K562 (cell line): ENCODE measurements around the gene PTPRF. TPM values are rescaled to one million over a fixed set of nuclear protein-coding genes. Genes with fewer than 3 reads are reported as not detected.

Source experiments
- ATAC-seq: fragments of 200-7000 bp; cut with Tn5 transposase; 3 replicates; pipeline ENCODE4 v1.9.1; 2020; ENCODE audit warnings: moderate library complexity
- BruUV-seq: library from RNA; stranded (reverse); fragments of 400-500 nt; replicated peaks from 2 replicates; lab custom pipeline; 2021; lab: Mats Ljungman, UMichigan
- CTCF ChIA-PET: fragments of 300-600 bp; formaldehyde crosslinking; extraction: SDS; loops from one replicate; lab custom pipeline; 2021; ENCODE audit warnings: low intra/inter-chr PET ratio; lab: Yijun Ruan, JAX
- POLR2A ChIA-PET: fragments of 300-600, 350-650 bp; sonication (Branson Sonifier 250); formaldehyde crosslinking; extraction: SDS; loops from one replicate; lab custom pipeline; 2021; ENCODE audit warnings: antibody characterized with exemption, inconsistent platforms; lab: Yijun Ruan, JAX
- DNase-seq, 4 experiments: peaks; one replicate each; pipeline versions ENCODE4 v3.0.0 to v3.0.0-alpha.2; 2011 to 2018; ENCODE audit warnings: low spot score in 3 of 4, mixed read lengths in 3 of 4; ENCODE audit errors: extremely low read depth in 1 of 4
- FAIRE-seq: peaks from 2 replicates; lab custom pipeline; 2011; peaks lifted over from hg19 to GRCh38; lab: Jason Lieb, UNC
- H2AFZ ChIP-seq: 2 replicates; pipeline ENCODE4 v1.6.0; 2011; ENCODE audit warnings: low read depth, low read length, control low read depth, inconsistent platforms
- H3K27ac ChIP-seq: fragments of 200-600 bp; 3 replicates; pipeline ENCODE4 v1.8.0; 2011; ENCODE audit warnings: low read depth, mild to moderate bottlenecking, control low read depth, inconsistent platforms, low read length, moderate library complexity, mixed read lengths; ENCODE audit errors: extremely low read depth
- H3K27me3 ChIP-seq, 2 experiments: fragments of 300-600 bp in 1 of 2; 2 replicates in 1 of 2; 3 replicates in 1 of 2; pipeline versions ENCODE4 v1.6.0 to v1.8.0; 2011; ENCODE audit warnings: inconsistent platforms in 2 of 2, low read length in 2 of 2, mild to moderate bottlenecking in 1 of 2, mixed read lengths in 1 of 2, moderate library complexity in 1 of 2; ENCODE audit not compliant: control insufficient read depth in 2 of 2, insufficient read depth in 2 of 2
- H3K36me3 ChIP-seq: fragments of 300-600 bp; 3 replicates; pipeline ENCODE4 v1.8.0; 2011; ENCODE audit warnings: mild to moderate bottlenecking, low read length, inconsistent platforms; ENCODE audit not compliant: control insufficient read depth, insufficient read depth
- H3K4me1 ChIP-seq, 2 experiments: fragments of 200-600 bp in 1 of 2; replicated peaks in 1 of 2; 2 replicates in 1 of 2; 3 replicates in 1 of 2; pipeline versions ENCODE4 v1.5.1 to v1.8.0; 2011; ENCODE audit warnings: inconsistent platforms in 2 of 2, low read length in 2 of 2, mild to moderate bottlenecking in 1 of 2, mixed read lengths in 1 of 2, moderate library complexity in 1 of 2; ENCODE audit not compliant: control insufficient read depth in 2 of 2, insufficient read depth in 2 of 2
- H3K4me2 ChIP-seq: 2 replicates; pipeline ENCODE4 v1.6.1; 2011; ENCODE audit warnings: low read length, control low read depth, inconsistent platforms, mixed read lengths; ENCODE audit not compliant: insufficient read depth
- H3K4me3 ChIP-seq: fragments of 200-600 bp; sonication (generic), shearing (Covaris generic); 2 replicates; pipeline ENCODE4 v1.5.1; 2016; ENCODE audit warnings: control low read depth, inconsistent platforms
- H3K79me2 ChIP-seq: fragments of 200-600 bp; 3 replicates; pipeline ENCODE4 v1.8.0; 2011; ENCODE audit warnings: low read length, inconsistent platforms; ENCODE audit not compliant: control insufficient read depth, insufficient read depth
- H3K9ac ChIP-seq, 2 experiments: 2 replicates each; pipeline versions ENCODE4 v1.6.0 to v1.6.1; 2011; ENCODE audit warnings: low read depth in 2 of 2, low read length in 2 of 2, control low read depth in 1 of 2, inconsistent platforms in 1 of 2, mild to moderate bottlenecking in 1 of 2, mixed read lengths in 1 of 2; ENCODE audit not compliant: insufficient read depth in 1 of 2
- H3K9me1 ChIP-seq: one replicate; pipeline ENCODE4 v1.6.0; 2011; ENCODE audit warnings: inconsistent platforms, mild to moderate bottlenecking, low read length, moderate library complexity; ENCODE audit not compliant: control insufficient read depth, insufficient read depth
- H3K9me3 ChIP-seq: replicated peaks from 2 replicates; pipeline ENCODE4 v1.5.1; 2011; ENCODE audit warnings: low read depth, low read length, inconsistent platforms; ENCODE audit not compliant: control insufficient read depth, insufficient read depth
- H4K20me1 ChIP-seq: replicated peaks from 2 replicates; pipeline ENCODE4 v1.6.1; 2011; ENCODE audit warnings: low read length, inconsistent platforms, mixed read lengths; ENCODE audit not compliant: control insufficient read depth, insufficient read depth
- DDX20 ChIP-seq: fragments of 450-650 bp; IDR thresholded peaks from 2 replicates; pipeline ENCODE4 v1.6.1; 2016; ENCODE audit warnings: missing genetic modification characterization, low read depth, mild to moderate bottlenecking, missing compliant biosample characterization, moderate library complexity
- GATAD2B ChIP-seq: fragments of 450-650 bp; IDR thresholded peaks from 2 replicates; pipeline ENCODE4 v1.6.1; 2017; ENCODE audit warnings: mild to moderate bottlenecking, borderline replicate concordance
- HNRNPK ChIP-seq: fragments of 200-400 bp; formaldehyde crosslinking; IDR thresholded peaks from one replicate; pipeline ENCODE4 v1.6.1; 2018; ENCODE audit warnings: mild to moderate bottlenecking, low read depth, low read length; ENCODE audit not compliant: poor library complexity, severe bottlenecking
- RAD21 ChIP-seq, 2 experiments: fragments of 250-450 bp in 1 of 2; fragments of 450-650 bp in 1 of 2; sonication (Bioruptor Pico) in 1 of 2; formaldehyde crosslinking in 1 of 2; IDR thresholded peaks in 1 of 2; conservative IDR thresholded peaks in 1 of 2; 2 replicates each; pipeline versions ENCODE4 v1.4.0 to v1.8.0; 2020 to 2022; ENCODE audit warnings: mild to moderate bottlenecking in 2 of 2, moderate library complexity in 1 of 2
- SPI1 ChIP-seq: IDR thresholded peaks from 2 replicates; pipeline ENCODE4 v1.6.1; 2011; ENCODE audit warnings: low read depth, low read length, control low read depth, borderline replicate concordance
- WGBS: fragments of 100-300 bp; shearing (Covaris generic); methylation state at CpG from one replicate; pipeline ENCODE4 v1.1.6; 2016; ENCODE audit warnings: low coverage, mixed read lengths; ENCODE audit not compliant: insufficient coverage; ENCODE audit errors: missing lambda C conversion rate; 5-methylcytosine and 5-hydroxymethylcytosine counted together
- in situ Hi-C: fragments of 300-500 bp; cut with MboI; formaldehyde crosslinking; loops from 4 replicates; pipeline ENCODE4 v1.15.0; 2018; ENCODE audit warnings: inconsistent platforms, mixed read lengths
- intact Hi-C: fragments of 100-400 bp; cut with micrococcal nuclease; formaldehyde crosslinking; loops from 2 replicates; pipeline ENCODE4 v1.14.2; 2022
- polyA plus RNA-seq, 8 experiments: library from polyadenylated mRNA; depleted of rRNA in 4 of 8; stranded (reverse) in 5 of 8; unstranded in 3 of 8; fragments of >200 nt; fragmentation: Nextera tagmentation in 2 of 8; fragmentation: Illumina TruSeq in 1 of 8; extraction: Ambion mirVana in 2 of 8; extraction: Trizol in 1 of 8; gene quantifications; 2 replicates each; pipeline versions ENCODE4 v1.2.1 to v1.2.3, GENCODE V29; 2011 to 2014; ENCODE audit warnings: inconsistent platforms in 1 of 8, missing spikeins in 1 of 8
- total RNA-seq, 7 experiments: library from RNA; depleted of rRNA in 6 of 7; stranded (reverse); fragments of >200 nt in 6 of 7; fragmentation: Illumina TruSeq in 2 of 7; extraction: Trizol in 2 of 7; gene quantifications; 2 replicates each; pipeline versions ENCODE4 v1.2.1 to v1.2.3, GENCODE V29; 2011 to 2021; ENCODE audit warnings: low replicate concordance in 1 of 7
- TF ChIP-seq, protein P1 (sequence below): fragments of 450-650 bp; IDR thresholded peaks from 2 replicates; pipeline ENCODE4 v1.6.1; 2016; ENCODE audit warnings: antibody characterized with exemption

The PTPRF gene
- total and polyA plus RNA-seq, 9 of the 15 experiments (the other 6 are each of a cell fraction or from before 2014, with no cell fraction given), result 0.13 to 4.3 (median 1.1) TPM

DNA sequence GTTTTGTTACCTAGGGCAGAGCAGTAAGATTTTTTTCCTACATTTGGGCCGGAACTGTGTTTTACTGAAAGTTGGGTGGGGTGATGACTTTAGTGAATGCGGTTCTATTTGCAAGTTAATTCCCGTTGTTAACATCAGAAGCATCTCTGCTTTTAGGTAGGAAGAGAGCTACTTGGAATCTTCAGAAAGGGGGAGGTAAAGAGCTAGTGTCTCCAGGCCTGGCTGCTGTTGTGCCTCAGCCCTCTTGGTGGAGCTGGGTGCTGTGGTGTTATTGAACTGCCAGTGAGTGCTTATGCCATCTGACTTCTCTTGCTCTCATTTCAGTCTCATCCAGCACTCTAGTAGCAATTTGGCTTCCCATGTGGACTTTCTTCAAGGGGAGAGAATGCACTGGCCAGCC lies 122.7 kb downstream of the PTPRF start (continued):
- TF ChIP-seq, protein P1, sequence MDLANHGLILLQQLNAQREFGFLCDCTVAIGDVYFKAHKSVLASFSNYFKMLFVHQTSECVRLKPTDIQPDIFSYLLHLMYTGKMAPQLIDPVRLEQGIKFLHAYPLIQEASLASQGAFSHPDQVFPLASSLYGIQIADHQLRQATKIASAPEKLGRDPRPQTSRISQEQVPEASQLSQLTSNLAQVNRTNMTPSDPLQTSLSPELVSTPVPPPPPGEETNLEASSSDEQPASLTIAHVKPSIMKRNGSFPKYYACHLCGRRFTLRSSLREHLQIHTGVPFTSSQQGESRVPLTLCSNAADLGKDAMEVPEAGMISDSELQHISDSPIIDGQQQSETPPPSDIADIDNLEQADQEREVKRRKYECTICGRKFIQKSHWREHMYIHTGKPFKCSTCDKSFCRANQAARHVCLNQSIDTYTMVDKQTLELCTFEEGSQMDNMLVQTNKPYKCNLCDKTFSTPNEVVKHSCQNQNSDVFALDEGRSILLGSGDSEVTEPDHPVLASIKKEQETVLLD, result no peak
- peak in 1 of 2 experiments; percentile 33; a peak in 2 of 4 replicates for TF ChIP-seq RAD21 (CRISPR knock-in tag; conservative IDR thresholded peaks at IDR 0.05 in 1 of 2, IDR thresholded peaks at IDR 0.05 in 1 of 2)

DNA sequence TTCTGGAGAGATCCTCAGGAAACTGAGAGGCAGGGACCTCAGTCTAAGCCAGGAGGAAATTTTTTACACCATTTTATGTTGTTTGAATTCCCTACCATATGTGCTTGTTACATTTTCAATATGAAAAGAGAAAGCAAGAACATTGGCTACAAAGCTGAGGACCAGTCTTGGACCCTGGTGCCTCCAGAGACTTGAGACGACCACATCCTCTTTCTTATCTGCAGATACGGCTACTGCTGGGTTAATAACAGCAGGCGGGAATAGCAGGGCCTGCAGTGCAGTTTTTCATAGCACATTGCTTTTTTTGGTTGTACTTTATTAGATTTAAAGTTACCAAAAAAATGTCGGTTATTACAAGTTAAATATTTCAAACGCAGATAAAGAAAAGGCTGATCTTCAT lies 123.2 kb downstream of the PTPRF start:
- intact Hi-C loops (no loop called here), in situ Hi-C loops (no loop called here)
- Histone ChIP-seq H3K27ac (no peak overlapping the region), H3K4me3 (no peak overlapping the region), H3K9me3 (no peaks in the 10 kb centered on the region), H3K4me2 (no peak overlapping the region), H3K79me2 (peaks cover 24% of the 10 kb centered on the region), H4K20me1 (0 out of 2 replicates have a peak, but pooled peaks cover 5% of the 10 kb centered on the region), H3K9me1 (no peaks in the 10 kb centered on the region), H3K36me3 (peaks cover 46% of the 10 kb centered on the region), H3K9ac (no peak overlapping the region), H3K27me3 (no peaks in the 10 kb centered on the region), H2AFZ (no peak overlapping the region), H3K4me1 (peaks cover 3 to 14% of the 10 kb centered on the region in 2 experiments)
- 50% methylated on average over 5 of the region's 5 CpGs for WGBS
- BruUV-seq, result no TSS peak
- TF ChIP-seq HNRNPK (no peak), SPI1 (peak; percentile 57; the same call in 1 of the 2 replicates), DDX20 (tag) (no peak), GATAD2B (no peak)
- ChIA-PET POLR2A (interaction anchor here (0.7 to 2.7 kb wide), 7 partner anchors 9 to 1078 kb away, joined by 3 to 12 read pairs (median 3); no protein-coding TSS in a partner anchor), CTCF (no interaction called here)
- DNase-seq (peak in 1 of 4 experiments; percentile 11), FAIRE-seq (no peak), ATAC-seq (no peak)
